HL-60 (cell line): Measurements from ENCODE around the gene DYNC1H1.

ENCODE experiments used
- CTCF ChIP-seq: IDR thresholded peaks from one replicate; pipeline ENCODE4 v1.5.1; 2011; ENCODE audit warnings: low read length, control low read depth, inconsistent platforms; ENCODE audit not compliant: insufficient read depth
- POLR2AphosphoS5 ChIP-seq: IDR thresholded peaks from 2 replicates; pipeline ENCODE4 v1.6.1; 2012; ENCODE audit warnings: low read depth

- no peak for TF ChIP-seq CTCF
- no peak for TF ChIP-seq POLR2AphosphoS5
Measured at GRCh38 chr14:102015771-102016170, 51.4 kb downstream of the DYNC1H1 start.
